H9 (cell line): Measurements from ENCODE around the gene CNIH1. TPM values are rescaled to one million over a fixed set of nuclear protein-coding genes. Genes with fewer than 3 reads are reported as not detected.

Source experiments
- DNase-seq: peaks from one replicate; pipeline ENCODE4 v3.0.0-alpha.2; 2017
- H2AFZ ChIP-seq: one replicate; pipeline ENCODE4 v1.6.1; 2013; ENCODE audit warnings: mild to moderate bottlenecking, low read length, control low read depth, moderate library complexity
- H2AK5ac ChIP-seq: 2 replicates; pipeline ENCODE4 v1.6.1; 2013; ENCODE audit warnings: low read length, control low read depth, mixed read lengths; ENCODE audit not compliant: insufficient read length
- H2BK120ac ChIP-seq: one replicate; pipeline ENCODE4 v1.6.1; 2013; ENCODE audit warnings: low read depth, mild to moderate bottlenecking, low read length, control low read depth, inconsistent platforms; ENCODE audit not compliant: poor library complexity, severe bottlenecking
- H2BK12ac ChIP-seq: 2 replicates; pipeline ENCODE4 v1.6.1; 2013; ENCODE audit warnings: low read length, control low read depth, mixed read lengths, low read depth; ENCODE audit not compliant: insufficient read length
- H2BK15ac ChIP-seq: 2 replicates; pipeline ENCODE4 v1.6.1; 2013; ENCODE audit warnings: low read depth, low read length, control low read depth
- H2BK20ac ChIP-seq: one replicate; pipeline ENCODE4 v1.6.1; 2013; ENCODE audit warnings: low read depth, mild to moderate bottlenecking, low read length, control low read depth, inconsistent platforms; ENCODE audit not compliant: poor library complexity, severe bottlenecking
- H2BK5ac ChIP-seq: 2 replicates; pipeline ENCODE4 v1.6.1; 2013; ENCODE audit warnings: low read length, control low read depth, mixed read lengths; ENCODE audit not compliant: insufficient read length
- H3K14ac ChIP-seq: 2 replicates; pipeline ENCODE4 v1.6.1; 2013; ENCODE audit warnings: low read length, control low read depth; ENCODE audit not compliant: insufficient read depth
- H3K18ac ChIP-seq: 2 replicates; pipeline ENCODE4 v1.6.1; 2013; ENCODE audit warnings: low read depth, mild to moderate bottlenecking, mixed read lengths, low read length, control low read depth; ENCODE audit not compliant: insufficient read length
- H3K23ac ChIP-seq: 2 replicates; pipeline ENCODE4 v1.6.1; 2013; ENCODE audit warnings: low read length, control low read depth, mixed read lengths, low read depth; ENCODE audit not compliant: insufficient read length
- H3K23me2 ChIP-seq: 2 replicates; pipeline ENCODE4 v1.6.1; 2013; ENCODE audit warnings: low read depth, mild to moderate bottlenecking, mixed read lengths, low read length, control low read depth; ENCODE audit not compliant: insufficient read length, poor library complexity, severe bottlenecking
- H3K27ac ChIP-seq: 2 replicates; pipeline ENCODE4 v1.5.1; 2013; ENCODE audit warnings: low read length, control low read depth, mixed read lengths, low read depth; ENCODE audit not compliant: insufficient read length
- H3K27me3 ChIP-seq: 2 replicates; pipeline ENCODE4 v1.6.1; 2013; ENCODE audit warnings: low read length, control low read depth, inconsistent platforms; ENCODE audit not compliant: insufficient read depth
- H3K4ac ChIP-seq: 2 replicates; pipeline ENCODE4 v1.6.1; 2013; ENCODE audit warnings: low read depth, mild to moderate bottlenecking, control low read depth, inconsistent platforms, low read length, moderate library complexity
- H3K4me1 ChIP-seq: 2 replicates; pipeline ENCODE4 v1.6.1; 2013; ENCODE audit warnings: low read length, control low read depth, inconsistent platforms; ENCODE audit not compliant: insufficient read depth
- H3K4me2 ChIP-seq: 2 replicates; pipeline ENCODE4 v1.6.1; 2013; ENCODE audit warnings: low read length, control low read depth, mixed read lengths; ENCODE audit not compliant: insufficient read length, insufficient read depth
- H3K56ac ChIP-seq: 2 replicates; pipeline ENCODE4 v1.6.1; 2013; ENCODE audit warnings: low read depth, mild to moderate bottlenecking, mixed read lengths, low read length, control low read depth; ENCODE audit not compliant: insufficient read length
- H3K79me1 ChIP-seq: 2 replicates; pipeline ENCODE4 v1.6.1; 2013; ENCODE audit warnings: low read depth, mild to moderate bottlenecking, moderate library complexity, low read length, control low read depth, inconsistent platforms; ENCODE audit not compliant: insufficient read depth, poor library complexity, severe bottlenecking
- H3K79me2 ChIP-seq: 2 replicates; pipeline ENCODE4 v1.6.1; 2013; ENCODE audit warnings: low read length, control low read depth, inconsistent platforms; ENCODE audit not compliant: insufficient read depth
- H3K9ac ChIP-seq: 2 replicates; pipeline ENCODE4 v1.6.1; 2013; ENCODE audit warnings: low read length, control low read depth, mixed read lengths; ENCODE audit not compliant: insufficient read length; ENCODE audit errors: extremely low read depth
- H3K9me3 ChIP-seq: one replicate; pipeline ENCODE4 v1.6.1; 2013; ENCODE audit warnings: low read depth, low read length, inconsistent platforms; ENCODE audit not compliant: control insufficient read depth
- H3T11ph ChIP-seq: one replicate; pipeline ENCODE4 v1.6.1; 2013; ENCODE audit warnings: mild to moderate bottlenecking, low read length, control low read depth, inconsistent platforms
- H4K20me1 ChIP-seq: one replicate; pipeline ENCODE4 v1.6.1; 2013; ENCODE audit not compliant: control insufficient read depth, insufficient read length, insufficient read depth
- H4K5ac ChIP-seq: 2 replicates; pipeline ENCODE4 v1.6.1; 2013; ENCODE audit warnings: low read depth, mild to moderate bottlenecking, mixed read lengths, low read length, control low read depth; ENCODE audit not compliant: insufficient read length
- H4K8ac ChIP-seq: replicated peaks from 2 replicates; pipeline ENCODE4 v1.6.1; 2013; ENCODE audit warnings: low read length, control low read depth, mixed read lengths, low read depth; ENCODE audit not compliant: insufficient read length
- H4K91ac ChIP-seq: 2 replicates; pipeline ENCODE4 v1.6.1; 2013; ENCODE audit warnings: low read depth, mild to moderate bottlenecking, moderate library complexity, mixed read lengths, low read length, control low read depth; ENCODE audit not compliant: insufficient read length
- H3K27ac Mint-ChIP-seq, 3 experiments: 2 replicates in 2 of 3; 3 replicates in 1 of 3; pipeline ENCODE4 v1.8.0; 2020 to 2021; ENCODE audit warnings: mixed read lengths in 3 of 3, mild to moderate bottlenecking in 1 of 3, moderate library complexity in 1 of 3
- H3K27me3 Mint-ChIP-seq: 2 replicates; pipeline ENCODE4 v1.8.0; 2021; ENCODE audit warnings: low read depth, mild to moderate bottlenecking, moderate library complexity, mixed read lengths
- H3K36me3 Mint-ChIP-seq, 3 experiments: 2 replicates in 2 of 3; 3 replicates in 1 of 3; pipeline ENCODE4 v1.8.0; 2020 to 2021; ENCODE audit warnings: low read depth in 3 of 3, mixed read lengths in 3 of 3; ENCODE audit not compliant: insufficient read depth in 1 of 3
- H3K4me1 Mint-ChIP-seq, 2 experiments: 2 replicates each; pipeline ENCODE4 v1.8.0; 2020; ENCODE audit warnings: mixed read lengths in 2 of 2
- H3K4me3 Mint-ChIP-seq, 2 experiments: 2 replicates in 1 of 2; 3 replicates in 1 of 2; pipeline ENCODE4 v1.8.0; 2020 to 2021; ENCODE audit warnings: mild to moderate bottlenecking in 2 of 2, mixed read lengths in 2 of 2, moderate library complexity in 1 of 2
- H3K9me3 Mint-ChIP-seq, 2 experiments: 2 replicates in 1 of 2; 3 replicates in 1 of 2; pipeline ENCODE4 v1.8.0; 2020; ENCODE audit warnings: mild to moderate bottlenecking in 2 of 2, mixed read lengths in 2 of 2, moderate library complexity in 1 of 2
- WGBS: extraction: QIAGEN DNeasy Blood & Tissue Kit; methylation state at CpG from one replicate; pipeline ENCODE4 v1.1.7; 2013; ENCODE audit warnings: missing lambda C conversion rate, low lambda C conversion rate, mixed read lengths; ENCODE audit not compliant: insufficient read length; ENCODE audit errors: extremely low coverage; 5-methylcytosine and 5-hydroxymethylcytosine counted together
- total RNA-seq: library from RNA; stranded (reverse); gene quantifications from 2 replicates; pipeline ENCODE4 v1.2.1, GENCODE V29; 2021
- TF ChIP-seq, protein P1 (sequence below): fragments of 200-600 bp; sonication (generic); conservative IDR thresholded peaks from 3 replicates; pipeline ENCODE4 v1.8.0; 2021; ENCODE audit warnings: antibody characterized with exemption, mild to moderate bottlenecking

The CNIH1 gene
- total RNA-seq, 1 experiment from 2014 or later, result 99.3 TPM

- Histone ChIP-seq H4K5ac (no peak overlapping the region), H3K27me3 (no peaks in the 10 kb centered on the region), H4K20me1 (no peaks in the 10 kb centered on the region), H2BK20ac (no peak overlapping the region), H2AK5ac (no peak overlapping the region), H2AFZ (no peak overlapping the region), H3K23ac (no peak overlapping the region), H3K23me2 (no peaks in the 10 kb centered on the region), H3K56ac (no peak overlapping the region), H3K9me3 (no peaks in the 10 kb centered on the region), H4K91ac (no peak overlapping the region), H3K14ac (no peak overlapping the region), H3K27ac (no peak overlapping the region), H3K4me1 (no peaks in the 10 kb centered on the region), H3K4ac (no peak overlapping the region), H2BK12ac (no peak overlapping the region), H2BK5ac (no peak overlapping the region), H3K18ac (no peak overlapping the region), H3K9ac (no peak overlapping the region), H2BK15ac (no peak overlapping the region), H2BK120ac (no peak overlapping the region), H3K4me2 (no peak overlapping the region), H3T11ph (no peak overlapping the region), H3K79me2 (0 out of 2 replicates have a peak, but pooled peaks cover 2% of the 10 kb centered on the region), H4K8ac (no peak overlapping the region), H3K79me1 (no peaks in the 10 kb centered on the region)
- Mint-ChIP-seq H3K36me3 (peaks cover 18 to 41% (median 37%) of the 10 kb centered on the region in 3 experiments; a peak in 6 of 7 replicates), H3K27me3 (no peaks in the 10 kb centered on the region), H3K9me3 (no peaks in the 10 kb centered on the region), H3K27ac (no peak overlapping the region), H3K4me3 (no peak overlapping the region), H3K4me1 (peaks cover 5 to 6% of the 10 kb centered on the region in 2 experiments)
- TF ChIP-seq, protein P1, sequence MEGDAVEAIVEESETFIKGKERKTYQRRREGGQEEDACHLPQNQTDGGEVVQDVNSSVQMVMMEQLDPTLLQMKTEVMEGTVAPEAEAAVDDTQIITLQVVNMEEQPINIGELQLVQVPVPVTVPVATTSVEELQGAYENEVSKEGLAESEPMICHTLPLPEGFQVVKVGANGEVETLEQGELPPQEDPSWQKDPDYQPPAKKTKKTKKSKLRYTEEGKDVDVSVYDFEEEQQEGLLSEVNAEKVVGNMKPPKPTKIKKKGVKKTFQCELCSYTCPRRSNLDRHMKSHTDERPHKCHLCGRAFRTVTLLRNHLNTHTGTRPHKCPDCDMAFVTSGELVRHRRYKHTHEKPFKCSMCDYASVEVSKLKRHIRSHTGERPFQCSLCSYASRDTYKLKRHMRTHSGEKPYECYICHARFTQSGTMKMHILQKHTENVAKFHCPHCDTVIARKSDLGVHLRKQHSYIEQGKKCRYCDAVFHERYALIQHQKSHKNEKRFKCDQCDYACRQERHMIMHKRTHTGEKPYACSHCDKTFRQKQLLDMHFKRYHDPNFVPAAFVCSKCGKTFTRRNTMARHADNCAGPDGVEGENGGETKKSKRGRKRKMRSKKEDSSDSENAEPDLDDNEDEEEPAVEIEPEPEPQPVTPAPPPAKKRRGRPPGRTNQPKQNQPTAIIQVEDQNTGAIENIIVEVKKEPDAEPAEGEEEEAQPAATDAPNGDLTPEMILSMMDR, result no peak
- no CpG with 5 or more reads among the region's 2 CpGs for WGBS
- no peak for DNase-seq
These were observed 16.1 kb downstream of the CNIH1 start for GRCh38 chr14:54425068-54425467.
